ENCODE data around the gene SNAPC3. TPM values are rescaled to one million over a fixed set of nuclear protein-coding genes. Genes with fewer than 3 reads are reported as not detected.

SNAPC3 gene
- polyA plus RNA-seq, 5 donors, result 41.8 to 77.9 (median 64.7) TPM

GRCh38 chr9:15485836-15486666, 63.4 kb downstream of the SNAPC3 start:
- no peak for DNase-seq

GRCh38 chr9:15491950-15492349, 69.3 kb downstream of the SNAPC3 start:
- no peak for DNase-seq

GRCh38 chr9:15492485-15493150, 69.9 kb downstream of the SNAPC3 start:
- no peak for DNase-seq

- no peak for DNase-seq
These were observed 75.7 kb downstream of the SNAPC3 start for GRCh38 chr9:15498246-15498995.

GRCh38 chr9:15499139-15499538, 76.5 kb downstream of the SNAPC3 start:
- DNase-seq, result no peak

GRCh38 chr9:15501179-15501578, 78.5 kb downstream of the SNAPC3 start:
- DNase-seq, result no peak

GRCh38 chr9:15501803-15502202, 79.1 kb downstream of the SNAPC3 start:
- DNase-seq, result no peak

- DNase-seq, result no peak
These were observed 83.2 kb downstream of the SNAPC3 start for GRCh38 chr9:15505921-15506320.

GRCh38 chr9:15509931-15510788, 87.5 kb downstream of the SNAPC3 start:
- DNase-seq, result peak in 1 of 2 donors; percentile 20

GRCh38 chr9:15510789-15511575, 88.3 kb downstream of the SNAPC3 start, which contains the start of gene PSIP1:
Gene PSIP1, minus strand, starts transcription at chr9:15510970. Its CDS starts 782 bp downstream, at chr9:15510188.
- peak; percentile 87 to 90 for DNase-seq

Other genes with a start within 250 kb of the SNAPC3 start
- 10 to 100 TPM in 4 of 5 donors, 1 to 10 TPM in 1; 6.9 to 13.0 (median 12.3) TPM for gene TTC39B, start 115.7 kb upstream of the SNAPC3 start, polyA plus RNA-seq (ENCODE audit: insufficient read depth in 1 of 5, insufficient read length in 5 of 5, low replicate concordance in 1 of 5)
- 100 to 1,000 TPM; 125 to 219 (median 199) TPM for gene PSIP1, start 88.1 kb downstream of the SNAPC3 start, polyA plus RNA-seq (ENCODE audit: insufficient read depth in 1 of 5, insufficient read length in 5 of 5, low replicate concordance in 1 of 5)
- gene CCDC171, start 130.2 kb downstream of the SNAPC3 start, polyA plus RNA-seq (ENCODE audit: insufficient read depth in 1 of 5, insufficient read length in 5 of 5, low replicate concordance in 1 of 5), result 10 to 100 TPM in 2 of 5 donors, 1 to 10 TPM in 3; 7.7 to 12.5 (median 9.9) TPM